Measurements from ENCODE around the gene KIFC3. TPM values are rescaled to one million over a fixed set of nuclear protein-coding genes. Genes with fewer than 3 reads are reported as not detected.

Gene KIFC3
- total and polyA plus RNA-seq, 2 of the 13 experiments (the other 11 are each of a cell fraction or from before 2014, with no cell fraction given): 42.1 to 45.3 TPM

DNA sequence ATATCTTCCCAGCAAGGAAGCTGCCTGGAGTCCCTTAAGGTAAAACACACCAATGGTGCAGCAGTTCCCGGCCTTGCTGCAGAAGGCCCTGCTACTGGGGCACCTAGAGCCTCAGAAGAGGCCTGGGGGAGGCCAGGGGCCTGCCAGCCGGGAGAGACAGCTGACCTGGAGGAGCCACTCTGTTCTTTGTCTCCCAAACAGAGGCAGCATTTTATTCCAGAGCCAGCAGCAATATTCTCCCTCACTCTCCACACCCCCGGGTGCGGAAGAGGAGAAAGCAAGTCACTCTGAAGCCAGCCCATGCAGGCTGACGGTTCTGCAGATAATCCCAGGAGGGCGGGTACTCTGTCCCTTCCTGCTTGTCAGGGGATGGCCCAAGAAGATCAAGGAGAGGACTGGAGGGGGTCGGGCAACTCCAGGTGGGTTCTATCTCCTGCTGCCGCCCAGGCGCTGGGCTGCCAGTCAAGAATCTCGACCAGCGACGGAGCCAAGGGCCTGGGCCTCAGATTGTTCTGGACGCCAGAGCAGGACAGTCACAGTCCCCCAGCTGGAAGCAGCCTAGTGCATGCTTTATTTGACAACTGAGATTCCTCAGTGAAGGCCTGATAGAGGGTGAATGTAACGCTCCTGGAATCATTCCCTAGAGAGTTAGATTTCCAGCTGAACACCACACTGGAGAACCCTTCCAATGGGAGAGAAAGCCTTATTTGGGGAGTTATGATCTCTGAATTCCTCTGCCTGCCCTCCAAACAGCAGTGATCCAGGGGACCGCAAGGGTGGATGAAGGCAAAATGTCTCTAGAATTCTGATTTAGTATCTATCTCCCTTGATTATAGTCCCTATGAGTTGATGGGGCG is 1.1 kb upstream of the KIFC3 start (continued):
- TF ChIP-seq, protein P1, sequence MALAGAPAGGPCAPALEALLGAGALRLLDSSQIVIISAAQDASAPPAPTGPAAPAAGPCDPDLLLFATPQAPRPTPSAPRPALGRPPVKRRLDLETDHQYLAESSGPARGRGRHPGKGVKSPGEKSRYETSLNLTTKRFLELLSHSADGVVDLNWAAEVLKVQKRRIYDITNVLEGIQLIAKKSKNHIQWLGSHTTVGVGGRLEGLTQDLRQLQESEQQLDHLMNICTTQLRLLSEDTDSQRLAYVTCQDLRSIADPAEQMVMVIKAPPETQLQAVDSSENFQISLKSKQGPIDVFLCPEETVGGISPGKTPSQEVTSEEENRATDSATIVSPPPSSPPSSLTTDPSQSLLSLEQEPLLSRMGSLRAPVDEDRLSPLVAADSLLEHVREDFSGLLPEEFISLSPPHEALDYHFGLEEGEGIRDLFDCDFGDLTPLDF (CRISPR knock-in tag; IDR thresholded peaks at IDR 0.05): peak; percentile 51; the same call in 1 of the 2 replicates
- peak; percentile 87; the same call in 1 of the 2 replicates for TF ChIP-seq ZNF350 (CRISPR knock-in tag; IDR thresholded peaks at IDR 0.05; ENCODE audit: borderline replicate concordance, low read depth)
- TF ChIP-seq, protein P2, sequence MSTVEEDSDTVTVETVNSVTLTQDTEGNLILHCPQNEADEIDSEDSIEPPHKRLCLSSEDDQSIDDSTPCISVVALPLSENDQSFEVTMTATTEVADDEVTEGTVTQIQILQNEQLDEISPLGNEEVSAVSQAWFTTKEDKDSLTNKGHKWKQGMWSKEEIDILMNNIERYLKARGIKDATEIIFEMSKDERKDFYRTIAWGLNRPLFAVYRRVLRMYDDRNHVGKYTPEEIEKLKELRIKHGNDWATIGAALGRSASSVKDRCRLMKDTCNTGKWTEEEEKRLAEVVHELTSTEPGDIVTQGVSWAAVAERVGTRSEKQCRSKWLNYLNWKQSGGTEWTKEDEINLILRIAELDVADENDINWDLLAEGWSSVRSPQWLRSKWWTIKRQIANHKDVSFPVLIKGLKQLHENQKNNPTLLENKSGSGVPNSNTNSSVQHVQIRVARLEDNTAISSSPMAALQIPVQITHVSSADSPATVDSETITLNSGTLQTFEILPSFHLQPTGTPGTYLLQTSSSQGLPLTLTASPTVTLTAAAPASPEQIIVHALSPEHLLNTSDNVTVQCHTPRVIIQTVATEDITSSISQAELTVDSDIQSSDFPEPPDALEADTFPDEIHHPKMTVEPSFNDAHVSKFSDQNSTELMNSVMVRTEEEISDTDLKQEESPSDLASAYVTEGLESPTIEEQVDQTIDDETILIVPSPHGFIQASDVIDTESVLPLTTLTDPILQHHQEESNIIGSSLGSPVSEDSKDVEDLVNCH (CRISPR knock-in tag; IDR thresholded peaks at IDR 0.05): 0 out of 2 replicates have a peak, but pooled peaks have one; percentile 47
- TF ChIP-seq ZNF232 (CRISPR knock-in tag; IDR thresholded peaks at IDR 0.05; ENCODE audit: borderline replicate concordance): peak; percentile 11; the same call in 1 of the 2 replicates
- no peak for TF ChIP-seq ZNF256 (CRISPR knock-in tag; conservative IDR thresholded peaks at IDR 0.05)
- TF ChIP-seq, protein P3, sequence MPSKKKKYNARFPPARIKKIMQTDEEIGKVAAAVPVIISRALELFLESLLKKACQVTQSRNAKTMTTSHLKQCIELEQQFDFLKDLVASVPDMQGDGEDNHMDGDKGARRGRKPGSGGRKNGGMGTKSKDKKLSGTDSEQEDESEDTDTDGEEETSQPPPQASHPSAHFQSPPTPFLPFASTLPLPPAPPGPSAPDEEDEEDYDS (CRISPR knock-in tag; IDR thresholded peaks at IDR 0.05): peak; percentile 8; the same call in 1 of the 2 replicates
- TF ChIP-seq, protein P4, sequence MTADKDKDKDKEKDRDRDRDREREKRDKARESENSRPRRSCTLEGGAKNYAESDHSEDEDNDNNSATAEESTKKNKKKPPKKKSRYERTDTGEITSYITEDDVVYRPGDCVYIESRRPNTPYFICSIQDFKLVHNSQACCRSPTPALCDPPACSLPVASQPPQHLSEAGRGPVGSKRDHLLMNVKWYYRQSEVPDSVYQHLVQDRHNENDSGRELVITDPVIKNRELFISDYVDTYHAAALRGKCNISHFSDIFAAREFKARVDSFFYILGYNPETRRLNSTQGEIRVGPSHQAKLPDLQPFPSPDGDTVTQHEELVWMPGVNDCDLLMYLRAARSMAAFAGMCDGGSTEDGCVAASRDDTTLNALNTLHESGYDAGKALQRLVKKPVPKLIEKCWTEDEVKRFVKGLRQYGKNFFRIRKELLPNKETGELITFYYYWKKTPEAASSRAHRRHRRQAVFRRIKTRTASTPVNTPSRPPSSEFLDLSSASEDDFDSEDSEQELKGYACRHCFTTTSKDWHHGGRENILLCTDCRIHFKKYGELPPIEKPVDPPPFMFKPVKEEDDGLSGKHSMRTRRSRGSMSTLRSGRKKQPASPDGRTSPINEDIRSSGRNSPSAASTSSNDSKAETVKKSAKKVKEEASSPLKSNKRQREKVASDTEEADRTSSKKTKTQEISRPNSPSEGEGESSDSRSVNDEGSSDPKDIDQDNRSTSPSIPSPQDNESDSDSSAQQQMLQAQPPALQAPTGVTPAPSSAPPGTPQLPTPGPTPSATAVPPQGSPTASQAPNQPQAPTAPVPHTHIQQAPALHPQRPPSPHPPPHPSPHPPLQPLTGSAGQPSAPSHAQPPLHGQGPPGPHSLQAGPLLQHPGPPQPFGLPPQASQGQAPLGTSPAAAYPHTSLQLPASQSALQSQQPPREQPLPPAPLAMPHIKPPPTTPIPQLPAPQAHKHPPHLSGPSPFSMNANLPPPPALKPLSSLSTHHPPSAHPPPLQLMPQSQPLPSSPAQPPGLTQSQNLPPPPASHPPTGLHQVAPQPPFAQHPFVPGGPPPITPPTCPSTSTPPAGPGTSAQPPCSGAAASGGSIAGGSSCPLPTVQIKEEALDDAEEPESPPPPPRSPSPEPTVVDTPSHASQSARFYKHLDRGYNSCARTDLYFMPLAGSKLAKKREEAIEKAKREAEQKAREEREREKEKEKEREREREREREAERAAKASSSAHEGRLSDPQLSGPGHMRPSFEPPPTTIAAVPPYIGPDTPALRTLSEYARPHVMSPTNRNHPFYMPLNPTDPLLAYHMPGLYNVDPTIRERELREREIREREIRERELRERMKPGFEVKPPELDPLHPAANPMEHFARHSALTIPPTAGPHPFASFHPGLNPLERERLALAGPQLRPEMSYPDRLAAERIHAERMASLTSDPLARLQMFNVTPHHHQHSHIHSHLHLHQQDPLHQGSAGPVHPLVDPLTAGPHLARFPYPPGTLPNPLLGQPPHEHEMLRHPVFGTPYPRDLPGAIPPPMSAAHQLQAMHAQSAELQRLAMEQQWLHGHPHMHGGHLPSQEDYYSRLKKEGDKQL (CRISPR knock-in tag; IDR thresholded peaks at IDR 0.05; ENCODE audit: low read depth): 0 out of 2 replicates have a peak, but pooled peaks have one; percentile 21
- TF ChIP-seq, protein P5, sequence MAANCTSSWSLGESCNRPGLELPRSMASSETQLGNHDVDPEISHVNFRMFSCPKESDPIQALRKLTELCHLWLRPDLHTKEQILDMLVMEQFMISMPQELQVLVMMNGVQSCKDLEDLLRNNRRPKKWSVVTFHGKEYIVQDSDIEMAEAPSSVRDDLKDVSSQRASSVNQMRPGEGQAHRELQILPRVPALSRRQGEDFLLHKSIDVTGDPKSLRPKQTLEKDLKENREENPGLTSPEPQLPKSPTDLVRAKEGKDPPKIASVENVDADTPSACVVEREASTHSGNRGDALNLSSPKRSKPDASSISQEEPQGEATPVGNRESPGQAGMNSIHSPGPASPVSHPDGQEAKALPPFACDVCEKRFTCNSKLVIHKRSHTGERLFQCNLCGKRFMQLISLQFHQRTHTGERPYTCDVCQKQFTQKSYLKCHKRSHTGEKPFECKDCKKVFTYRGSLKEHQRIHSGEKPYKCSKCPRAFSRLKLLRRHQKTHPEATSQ (CRISPR knock-in tag; IDR thresholded peaks at IDR 0.05; ENCODE audit: borderline replicate concordance): no peak
- TF ChIP-seq ZBTB8A (CRISPR knock-in tag; IDR thresholded peaks at IDR 0.05; ENCODE audit: borderline replicate concordance, low read depth): peak; percentile 65; the same call in 1 of the 2 replicates
- TF ChIP-seq ZNF274 (CRISPR knock-in tag; IDR thresholded peaks at IDR 0.05): peak; percentile 87; the same call in 1 of the 2 replicates
- no peak for TF ChIP-seq SYNCRIP (IDR thresholded peaks at IDR 0.05; ENCODE audit: insufficient read depth, low read depth, low read length)
- no peak for TF ChIP-seq SOX6 (IDR thresholded peaks at IDR 0.05)
- 0 out of 2 replicates have a peak, but pooled peaks have one; percentile 27 for TF ChIP-seq SOX6 (CRISPR knock-in tag; IDR thresholded peaks at IDR 0.05)

Measured in HepG2 (cell line).